Left kidney (tissue), 2 donors: ENCODE results near the gene TSC22D2. TPM values are rescaled to one million over a fixed set of nuclear protein-coding genes. Genes with fewer than 3 reads are reported as not detected.

Experiments used
- DNase-seq: peaks from one replicate; pipeline ENCODE4 v3.0.0-alpha.2; 2013
- polyA plus RNA-seq: library from polyadenylated mRNA; unstranded; fragments of 120-200 nt; gene quantifications from one replicate; pipeline ENCODE4 v1.2.1, GENCODE V29; 2013; ENCODE audit not compliant: insufficient read length

The TSC22D2 gene
- polyA plus RNA-seq, 1 donor: 69.5 TPM

DNA sequence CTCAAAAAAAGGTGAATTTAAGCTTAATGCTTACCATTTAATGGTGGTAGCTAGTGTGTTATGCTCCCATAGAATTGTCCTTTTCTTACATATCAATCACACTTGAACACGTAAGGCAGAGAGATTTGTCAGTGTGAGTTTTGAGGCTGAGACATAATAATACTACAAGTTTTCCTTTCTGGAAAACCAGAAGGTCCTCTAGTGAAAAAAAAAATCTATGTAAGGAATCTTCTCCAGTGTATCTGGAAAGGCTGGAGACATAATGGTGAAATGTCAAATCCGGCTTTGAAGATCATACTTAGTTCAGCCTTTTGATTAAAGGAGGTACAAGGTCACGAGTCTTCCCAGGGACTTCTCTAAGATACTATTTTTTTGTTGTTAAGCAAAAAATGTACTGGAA, 3.4 kb downstream of the TSC22D2 start:
- no peak for DNase-seq

DNA sequence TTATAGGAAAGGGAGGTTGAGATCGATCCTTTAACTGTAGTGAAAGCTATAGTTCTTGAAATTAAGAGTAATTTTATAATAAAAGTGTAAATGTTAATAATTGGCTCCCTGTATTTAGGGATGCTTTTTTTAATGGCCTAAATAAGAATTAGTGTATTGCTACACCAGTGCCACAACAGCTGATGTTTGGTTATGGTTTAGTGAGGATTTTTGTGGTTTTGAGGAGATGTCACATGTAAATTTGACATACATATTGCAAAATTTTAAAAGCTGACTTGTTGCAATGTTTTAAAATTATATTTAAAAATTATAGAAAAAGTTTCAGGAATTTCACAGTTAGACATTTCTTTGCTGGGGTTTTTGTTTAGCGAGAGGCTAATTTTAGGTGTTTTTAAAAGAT, 3.9 kb downstream of the TSC22D2 start:
- DNase-seq: no peak

DNA sequence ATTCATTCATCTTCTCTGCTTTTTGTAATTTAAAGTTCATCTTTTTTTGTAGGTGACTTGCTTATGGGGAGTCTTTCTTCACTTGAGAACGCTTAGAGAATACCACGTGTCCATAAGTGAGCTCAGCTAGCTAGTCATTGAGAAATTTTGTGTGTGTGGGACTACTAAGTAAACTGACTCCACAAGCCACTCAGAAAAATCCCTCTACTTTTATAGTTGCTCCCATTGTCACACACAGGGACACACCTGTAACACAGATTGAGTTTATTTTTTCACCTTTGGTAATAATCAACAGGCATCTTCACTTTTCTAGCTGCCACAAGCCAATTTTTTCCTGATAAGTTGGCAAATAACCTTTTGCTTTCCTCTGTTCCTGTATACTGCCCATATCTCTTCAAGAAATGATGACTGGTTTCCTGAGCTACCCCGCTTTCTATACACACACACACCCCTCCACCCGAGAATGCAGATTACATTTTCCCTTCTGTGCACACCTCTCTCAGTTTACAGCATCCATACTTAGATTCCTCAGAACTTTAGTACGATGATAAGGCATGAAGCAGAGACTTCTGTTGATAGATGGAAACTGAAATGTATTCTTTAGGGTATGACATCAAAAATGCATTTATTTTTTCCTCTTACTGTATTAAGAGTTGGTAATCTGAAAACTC, 4.6 kb downstream of the TSC22D2 start:
- DNase-seq: no peak

DNA sequence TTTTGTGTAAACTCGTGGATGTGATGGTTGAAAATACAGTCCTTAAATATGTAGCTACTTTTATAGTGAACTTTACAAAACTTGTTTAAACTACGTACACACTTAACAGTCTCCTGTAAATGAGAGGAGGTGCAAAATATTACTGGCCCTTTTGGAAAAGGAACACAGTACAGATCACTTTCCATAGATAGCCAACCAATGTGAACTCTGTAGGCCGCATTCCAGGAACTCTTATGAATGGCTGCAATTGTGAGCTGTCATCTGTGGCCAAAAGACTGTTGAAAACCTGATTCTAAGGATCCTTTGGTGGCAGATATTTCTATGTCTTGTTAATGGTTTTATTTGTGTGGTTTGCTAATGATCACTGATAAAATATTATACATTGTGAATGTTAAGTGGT, 6.2 kb downstream of the TSC22D2 start:
- DNase-seq: peak; percentile 45

DNA sequence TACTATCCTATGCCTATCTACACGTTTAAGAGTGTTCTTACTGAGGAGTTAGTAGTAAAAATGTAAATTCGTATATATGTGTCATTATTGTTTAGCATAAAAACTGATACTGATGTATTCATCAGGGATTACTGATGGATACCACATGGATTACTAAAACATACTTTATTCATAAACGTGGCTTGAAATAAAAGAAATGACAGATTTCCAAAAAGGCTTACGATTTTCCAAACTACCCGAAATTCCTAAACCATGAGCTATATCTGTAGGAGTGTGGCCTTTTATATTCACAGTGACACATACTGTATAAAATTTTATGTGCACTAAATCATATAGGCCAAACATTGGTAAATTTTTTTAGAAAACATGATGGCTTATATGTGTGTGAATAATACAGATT, 6.9 kb downstream of the TSC22D2 start:
- no peak for DNase-seq

DNA sequence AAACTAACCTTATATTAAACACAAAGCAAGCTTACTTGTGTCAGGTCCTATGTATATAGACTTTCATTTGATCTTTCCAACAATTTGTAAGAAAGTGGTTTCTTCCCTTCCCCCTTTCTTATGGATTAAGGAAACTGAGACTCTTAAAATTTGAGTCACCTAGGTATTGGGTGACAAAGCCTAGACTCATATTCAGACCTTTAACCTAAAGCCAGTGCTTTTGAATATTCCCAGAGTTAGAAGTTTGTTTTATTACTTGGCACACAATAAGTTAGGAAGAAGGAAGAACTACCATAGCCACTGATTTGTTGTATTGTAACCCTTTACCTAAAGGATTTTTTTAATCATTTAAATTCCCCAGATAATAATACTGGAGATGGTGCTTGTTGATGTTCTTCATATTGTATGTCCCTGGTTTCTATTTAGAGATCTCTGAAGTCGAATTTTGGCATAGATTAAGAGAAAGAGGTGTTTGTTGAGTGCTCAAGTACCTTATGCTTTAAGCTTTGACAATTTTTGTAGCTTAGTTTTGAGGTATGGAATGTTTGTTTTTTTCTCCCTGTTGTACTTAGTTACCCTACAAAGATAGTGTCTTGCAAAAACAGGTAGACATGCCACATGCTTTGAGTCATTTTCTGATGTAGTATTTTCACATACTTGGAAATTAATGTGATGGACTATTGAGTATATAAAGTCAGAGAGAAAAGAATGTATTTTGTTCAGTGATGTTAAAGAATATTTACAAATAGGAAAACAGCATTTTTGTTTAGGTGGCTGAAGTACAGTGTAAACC, 11.2 kb downstream of the TSC22D2 start:
- DNase-seq: no peak

DNA sequence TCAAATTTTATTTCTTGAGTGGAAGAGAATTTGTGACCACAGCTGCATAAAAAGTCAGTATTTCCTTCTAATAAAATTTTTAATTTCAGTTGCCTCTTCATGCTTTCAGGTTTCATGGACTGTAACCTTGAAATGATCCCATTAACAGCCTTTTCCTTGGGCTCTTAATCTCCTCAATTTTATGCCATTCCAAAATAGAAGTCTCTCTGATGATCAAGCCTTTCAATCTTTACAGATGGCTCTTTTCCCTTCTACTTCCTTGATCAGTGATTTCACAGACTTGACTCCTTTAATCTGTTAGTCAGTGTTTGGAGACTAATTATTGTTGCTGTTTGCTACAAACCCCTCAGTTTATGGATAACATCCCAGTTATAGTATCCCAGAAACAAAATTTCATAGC, 11.9 kb downstream of the TSC22D2 start:
- DNase-seq: no peak

DNA sequence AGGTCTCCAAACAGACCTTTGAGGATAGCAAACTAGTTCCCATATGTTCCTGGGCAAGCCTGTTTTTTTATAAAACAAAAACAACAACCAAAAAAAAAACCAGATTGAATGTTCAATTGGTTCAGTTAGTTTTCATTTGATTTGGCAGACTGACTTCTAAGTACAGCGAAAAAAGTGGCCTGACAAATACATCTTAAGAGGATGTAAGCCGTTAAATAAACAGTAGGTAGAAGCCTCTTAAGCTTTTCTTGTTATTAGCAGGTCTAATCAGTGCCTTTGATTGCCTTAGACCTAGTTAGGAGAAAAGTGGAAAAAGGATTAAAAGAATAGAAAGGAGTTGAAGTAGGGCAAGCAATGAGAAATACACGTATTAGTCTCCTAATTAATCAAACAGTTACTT, 13.2 kb downstream of the TSC22D2 start:
- no peak for DNase-seq

DNA sequence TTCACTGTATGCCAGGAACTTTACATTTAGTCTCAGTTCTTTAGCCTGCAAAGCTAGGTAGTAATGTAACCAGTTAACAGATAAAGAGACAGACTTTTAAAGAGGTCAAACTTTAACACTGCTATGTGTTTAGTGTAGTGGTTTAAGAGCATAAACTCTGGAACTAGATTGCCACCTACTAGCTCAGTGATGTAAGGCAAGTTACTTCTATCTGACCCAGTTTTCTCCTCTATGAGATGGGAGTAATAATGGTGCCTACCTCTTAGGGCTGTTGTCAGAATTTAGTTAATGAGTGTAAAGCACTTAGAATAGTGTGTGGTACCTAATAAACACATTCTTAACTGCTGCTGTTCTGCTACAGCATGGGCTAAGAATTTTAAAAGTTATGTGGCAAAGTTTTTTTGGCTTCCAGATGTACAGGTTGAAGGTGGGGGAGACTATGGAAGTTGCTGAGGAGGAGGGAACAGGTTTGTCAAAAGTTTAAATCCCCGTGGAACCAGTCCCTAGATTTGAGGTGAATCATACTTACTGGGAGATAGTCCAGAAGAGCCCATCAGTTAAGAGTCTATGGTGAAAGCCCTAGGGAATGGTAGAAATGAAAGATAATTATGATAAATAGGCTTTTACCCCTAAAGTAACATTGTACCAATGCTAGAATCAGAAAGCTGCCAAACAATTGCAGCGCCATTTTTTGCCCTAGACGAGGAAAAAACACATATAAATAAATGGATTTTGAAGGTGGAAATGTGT, 13.9 kb downstream of the TSC22D2 start:
- no peak for DNase-seq

DNA sequence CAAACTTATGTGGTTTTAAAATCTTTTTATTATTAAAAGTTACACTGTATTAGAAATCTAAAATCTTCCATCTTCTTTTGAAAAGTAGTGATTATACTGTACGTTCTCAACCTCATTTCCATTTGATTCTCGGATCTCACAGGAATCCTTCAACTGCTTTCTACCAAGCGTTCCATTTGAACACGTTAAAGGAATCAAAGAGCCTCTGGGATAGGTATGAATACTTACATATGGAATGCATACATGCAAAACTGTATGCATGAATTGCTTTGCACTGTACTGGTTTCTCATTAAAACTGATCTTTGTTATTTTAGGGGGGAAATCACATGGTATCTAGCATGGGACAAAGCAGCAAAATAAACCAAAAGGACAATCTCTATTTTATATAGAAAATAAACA, 14.8 kb downstream of the TSC22D2 start:
- no peak for DNase-seq

DNA sequence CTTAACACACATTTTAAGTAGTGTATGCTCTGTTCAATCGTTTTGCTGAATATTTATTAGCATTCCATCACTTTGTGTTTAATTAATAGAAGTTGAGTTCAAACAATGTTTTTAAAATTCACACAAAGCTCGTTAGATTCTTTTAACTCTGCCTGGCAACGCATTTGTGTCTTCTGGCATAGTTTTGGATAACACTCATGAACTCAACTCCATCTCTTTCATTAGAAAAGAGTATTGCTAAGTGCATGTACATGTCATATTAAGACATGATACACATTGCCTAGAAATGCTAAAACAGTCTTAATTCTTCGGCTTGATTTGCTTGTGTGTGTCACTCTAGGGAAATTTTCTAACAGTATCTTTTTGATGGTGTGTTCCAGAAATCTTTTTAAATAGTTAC, 15.7 kb downstream of the TSC22D2 start:
- DNase-seq: no peak

DNA sequence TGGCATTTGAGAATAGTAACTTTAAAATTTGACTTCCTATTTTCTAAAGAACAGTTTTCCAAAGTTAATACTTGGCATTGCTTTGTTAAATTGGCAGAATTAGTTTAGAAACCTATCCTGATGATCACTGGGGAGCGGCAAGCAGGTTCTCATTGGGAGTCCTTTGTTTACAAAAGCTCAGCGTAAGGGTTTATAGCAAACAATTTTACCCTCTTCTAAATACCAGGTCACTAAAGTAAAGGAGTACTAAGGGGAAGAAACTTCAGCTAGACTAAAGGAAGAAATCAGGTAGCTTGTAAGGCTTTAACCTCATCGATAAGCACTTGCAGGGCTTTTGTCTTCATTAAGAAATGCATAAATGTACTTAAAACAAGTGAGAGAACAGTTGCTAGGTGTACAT, 18.2 kb downstream of the TSC22D2 start:
- DNase-seq: no peak

DNA sequence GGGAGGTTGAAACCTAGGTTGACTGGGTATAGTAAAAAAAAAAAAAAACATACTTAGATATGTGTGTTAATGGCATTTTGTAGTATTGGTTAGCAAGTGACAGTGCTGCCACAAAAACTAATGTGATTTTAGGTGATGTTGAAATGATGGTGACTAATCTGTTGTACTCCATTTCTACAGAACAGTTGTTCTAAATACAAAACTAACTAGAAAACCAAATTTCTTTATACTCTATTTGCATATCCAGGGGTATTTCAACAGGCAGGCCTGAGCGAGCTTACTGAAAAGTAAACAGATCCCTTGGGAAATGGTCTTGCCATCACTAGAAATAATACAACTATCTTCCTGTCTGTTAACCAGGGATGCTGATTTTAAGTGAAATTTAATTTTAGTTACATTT, 20.5 kb downstream of the TSC22D2 start:
- DNase-seq: no peak

DNA sequence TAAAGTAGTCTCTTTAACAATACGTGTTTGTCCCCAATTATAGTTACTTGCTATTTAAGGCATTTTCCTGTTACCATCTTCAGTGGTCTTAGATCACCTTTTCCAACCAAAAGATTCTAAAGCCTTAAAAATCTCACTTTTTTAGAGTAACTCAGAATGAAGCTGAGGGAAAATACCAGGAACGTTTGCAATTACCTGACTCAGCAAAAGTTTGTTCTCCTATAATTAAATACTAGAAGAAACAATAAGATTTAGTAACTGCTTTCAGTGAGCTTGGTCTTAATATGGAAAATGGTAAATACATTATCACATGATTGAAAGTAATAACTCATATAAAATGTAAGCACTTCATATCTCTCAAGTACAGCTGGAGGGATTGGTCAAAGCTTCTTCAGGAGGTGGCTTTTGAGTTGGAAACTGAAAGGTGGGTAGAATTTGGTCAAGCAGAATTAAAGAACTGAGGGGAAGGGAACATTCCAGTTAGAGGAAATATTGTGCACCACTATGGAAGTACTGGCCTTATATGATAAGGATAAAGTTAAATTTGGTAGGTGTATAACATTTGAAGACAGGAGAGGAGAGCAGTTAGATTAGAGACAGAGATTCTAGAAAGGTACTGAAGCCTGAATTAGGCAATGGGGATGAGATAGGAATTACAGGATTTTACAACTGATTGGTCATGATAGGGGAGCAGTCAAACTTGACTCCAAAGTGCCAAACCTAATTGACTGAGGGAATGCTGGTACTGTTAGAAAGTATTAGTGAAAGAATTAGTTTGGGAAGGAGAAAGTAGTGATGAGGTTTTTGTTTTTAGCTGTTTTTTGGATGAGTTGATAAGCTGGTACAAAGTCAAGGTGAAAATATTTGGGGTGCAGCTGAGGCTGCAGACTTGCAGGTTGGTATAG, 21.9 kb downstream of the TSC22D2 start:
- no peak for DNase-seq

DNA sequence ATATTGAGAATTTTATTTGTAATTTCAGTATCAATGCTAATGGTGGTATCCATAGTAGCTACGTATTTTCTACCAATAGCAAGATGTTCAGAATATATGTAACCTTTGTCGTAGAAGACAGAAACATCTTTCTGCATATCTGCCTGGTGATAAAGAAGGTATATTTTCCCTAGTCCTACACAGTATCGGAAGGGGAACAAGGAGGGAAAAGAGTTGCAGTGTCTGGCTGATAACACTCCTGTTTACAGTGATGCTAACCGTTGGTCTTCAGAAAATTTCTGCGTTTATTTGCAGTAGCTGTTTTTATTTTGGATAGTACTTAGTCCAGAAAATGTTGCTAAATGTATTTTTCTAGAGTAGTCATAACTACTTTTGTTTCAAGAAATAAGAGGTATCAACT, 25.2 kb downstream of the TSC22D2 start:
- no peak for DNase-seq

DNA sequence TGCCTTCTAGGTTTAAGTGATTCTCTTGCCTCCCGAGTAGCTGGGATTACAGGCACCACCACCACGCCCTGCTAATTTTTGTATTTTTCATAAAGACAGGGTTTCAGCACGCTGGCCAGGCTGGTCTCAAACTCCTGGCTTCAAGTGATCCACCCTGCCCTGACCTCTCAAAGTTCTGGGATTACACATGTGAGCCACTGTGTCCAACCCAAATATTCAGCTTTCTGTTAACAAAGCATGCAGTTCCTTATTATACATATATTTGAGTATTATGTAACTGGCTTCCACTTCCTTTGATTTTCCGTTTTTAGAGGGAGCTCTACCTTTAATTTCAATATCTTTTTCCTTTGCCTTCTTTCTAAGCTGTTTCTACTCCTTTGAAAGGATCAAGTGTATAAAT, 26.1 kb downstream of the TSC22D2 start:
- DNase-seq: no peak

DNA sequence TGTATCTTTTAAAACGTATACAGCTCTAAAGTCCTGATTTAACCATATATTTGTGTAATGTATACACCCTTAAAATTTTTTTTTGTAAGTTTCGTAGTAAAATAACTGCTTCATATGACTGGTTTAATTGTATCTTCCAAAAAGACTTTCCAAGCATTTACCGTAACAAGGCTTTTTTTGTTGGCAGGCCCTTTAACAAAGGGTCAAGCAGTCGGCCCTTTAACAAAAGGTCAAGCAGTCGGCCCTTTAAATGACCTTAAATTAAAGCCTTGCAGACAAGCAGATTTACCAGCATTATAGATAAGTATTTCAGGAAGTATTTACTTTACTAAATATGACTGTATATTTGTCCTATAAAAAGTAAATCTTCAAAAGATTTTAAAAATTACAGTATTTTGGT, 28.1 kb downstream of the TSC22D2 start:
- no peak for DNase-seq

DNA sequence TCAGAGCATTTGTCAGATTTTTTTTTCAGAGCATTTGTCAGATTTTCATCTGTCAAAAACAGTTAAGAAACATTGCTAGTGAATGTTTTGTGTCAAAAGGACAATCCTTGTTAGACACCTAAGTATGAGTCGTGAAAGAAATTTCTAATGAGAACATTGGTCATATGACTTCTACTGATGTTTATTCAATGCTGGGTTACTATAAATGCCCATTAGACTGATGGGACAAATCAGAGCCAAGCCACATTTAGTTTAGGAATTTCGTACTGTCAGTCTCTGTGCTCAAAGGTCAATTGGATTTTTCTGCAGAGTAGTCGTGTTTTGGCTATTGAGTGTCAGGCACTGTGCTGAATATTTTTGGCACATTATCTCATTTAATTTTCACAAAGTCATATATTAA, 31.6 kb downstream of the TSC22D2 start:
- DNase-seq: no peak

DNA sequence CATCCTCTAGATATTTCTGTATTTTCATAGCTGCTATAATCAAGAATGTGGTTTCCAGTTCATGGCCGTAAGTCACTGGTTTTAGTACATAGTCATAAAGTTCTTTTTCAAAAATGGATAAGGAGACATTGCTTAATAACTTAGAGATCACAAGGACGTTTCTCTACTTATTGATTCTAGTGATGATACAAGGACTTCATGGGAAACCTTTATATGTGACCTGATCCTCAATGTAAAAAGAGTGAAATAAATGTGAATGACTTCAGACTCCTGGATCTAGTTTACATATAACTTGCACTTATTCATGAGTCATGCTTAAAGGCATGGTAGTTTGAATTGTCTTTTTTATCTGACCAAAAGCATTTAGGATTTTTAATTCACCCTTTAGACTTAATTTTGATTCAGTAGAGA, 35.2 kb downstream of the TSC22D2 start:
- no peak for DNase-seq

DNA sequence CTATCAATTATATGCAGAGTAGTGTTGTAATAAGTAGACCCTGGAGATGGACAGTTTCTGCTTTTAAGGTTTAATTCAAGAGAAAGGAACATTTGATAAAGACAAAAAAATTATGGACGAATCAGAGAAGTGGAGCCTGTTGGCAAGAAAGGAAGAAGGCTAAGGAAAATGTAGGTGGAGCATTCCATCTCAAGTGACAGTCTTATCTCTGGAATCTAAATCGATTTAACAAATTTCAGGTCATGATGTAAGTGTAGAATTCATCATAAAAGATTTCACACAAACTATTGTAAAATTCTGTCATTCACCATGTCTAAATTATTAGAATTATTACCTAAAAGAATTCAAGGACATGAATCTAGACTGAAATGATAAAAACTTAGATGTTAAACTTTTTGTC, 36.3 kb downstream of the TSC22D2 start:
- no peak for DNase-seq

DNA sequence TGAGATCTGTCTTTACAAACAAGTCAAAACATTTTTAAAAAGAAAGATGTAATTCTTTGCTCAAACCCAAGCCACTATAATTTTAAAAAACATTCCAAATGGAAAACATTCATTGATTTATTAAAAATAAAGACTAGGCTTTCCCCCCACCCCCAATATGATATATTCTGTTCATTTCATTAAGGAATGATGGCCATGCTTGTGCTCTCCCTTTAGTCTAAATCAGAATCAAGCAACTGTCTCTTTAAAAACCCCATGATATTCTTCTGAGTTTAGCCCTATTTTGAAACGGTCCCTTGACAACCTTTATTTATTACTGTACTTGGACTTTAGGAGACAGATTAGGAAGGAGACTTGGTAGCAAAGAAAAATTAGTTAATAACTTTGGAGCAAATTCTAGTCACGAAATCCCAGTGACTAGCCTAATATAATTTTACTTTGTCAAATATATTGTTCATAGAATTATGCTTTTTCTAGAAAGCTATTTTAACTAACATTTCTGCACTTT, 38.4 kb downstream of the TSC22D2 start:
- DNase-seq: no peak

DNA sequence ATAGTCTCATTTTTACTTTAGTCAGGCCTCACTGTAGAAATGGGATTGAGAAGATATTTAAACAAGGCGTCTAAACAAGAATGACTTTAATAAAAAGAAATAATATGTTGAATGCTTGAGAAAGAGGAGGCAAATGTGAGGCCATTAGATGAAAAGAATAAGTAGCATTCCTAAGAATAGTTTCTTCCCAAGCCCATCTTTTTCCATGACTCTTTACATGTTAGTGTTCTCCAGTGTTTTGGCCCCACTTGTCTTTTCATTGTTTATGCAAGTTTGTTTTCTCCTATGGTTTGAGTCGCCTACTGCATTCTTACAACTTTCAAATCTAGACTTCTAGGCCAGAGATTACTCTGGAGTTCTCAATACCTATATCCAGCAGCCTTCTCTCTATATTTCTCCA, 39.0 kb downstream of the TSC22D2 start:
- no peak for DNase-seq
